GM21367 (cell line): ENCODE measurements around the gene MND1.

ENCODE experiments used
- ATAC-seq: cut with Tn5 transposase; IDR thresholded peaks from one replicate; pipeline ENCODE4 v1.9.1; 2021; ENCODE audit not compliant: unreplicated experiment

MND1 gene

GRCh38 chr4:153346031-153346430 is 1.5 kb downstream of the MND1 start:
- ATAC-seq = no peak

GRCh38 chr4:153346563-153346962 is 2.1 kb downstream of the MND1 start:
- no peak for ATAC-seq

- no peak for ATAC-seq
These were observed 2.6 kb downstream of the MND1 start for GRCh38 chr4:153347117-153347516.

- no peak for ATAC-seq
These were observed 3.5 kb downstream of the MND1 start for GRCh38 chr4:153348006-153348405.

GRCh38 chr4:153349206-153349805 is 4.8 kb downstream of the MND1 start:
- no peak for ATAC-seq

- no peak for ATAC-seq
These were observed 17.7 kb downstream of the MND1 start for GRCh38 chr4:153362184-153362583.

- no peak for ATAC-seq
These were observed 19.6 kb downstream of the MND1 start for GRCh38 chr4:153364061-153364460.

GRCh38 chr4:153365003-153365402 is 20.5 kb downstream of the MND1 start:
- ATAC-seq = no peak

GRCh38 chr4:153366486-153366885 is 22.0 kb downstream of the MND1 start:
- no peak for ATAC-seq

- no peak for ATAC-seq
These were observed 22.6 kb downstream of the MND1 start for GRCh38 chr4:153367092-153367491.

GRCh38 chr4:153369021-153369420 is 24.5 kb downstream of the MND1 start:
- ATAC-seq = no peak

- no peak for ATAC-seq
These were observed 27.3 kb downstream of the MND1 start for GRCh38 chr4:153371701-153372234.

GRCh38 chr4:153372967-153373562 is 28.6 kb downstream of the MND1 start:
- ATAC-seq = no peak

- ATAC-seq = no peak
These were observed 30.0 kb downstream of the MND1 start for GRCh38 chr4:153374442-153374841.

GRCh38 chr4:153375303-153375702 is 30.8 kb downstream of the MND1 start:
- no peak for ATAC-seq

GRCh38 chr4:153383131-153383530 is 38.6 kb downstream of the MND1 start:
- no peak for ATAC-seq

- no peak for ATAC-seq
These were observed 39.7 kb downstream of the MND1 start for GRCh38 chr4:153384160-153384559.

- no peak for ATAC-seq
These were observed 41.3 kb downstream of the MND1 start for GRCh38 chr4:153385784-153386183.

- no peak for ATAC-seq
These were observed 43.5 kb downstream of the MND1 start for GRCh38 chr4:153387981-153388380.

- ATAC-seq = no peak
These were observed 48.9 kb downstream of the MND1 start for GRCh38 chr4:153393397-153393796.

GRCh38 chr4:153394945-153395344 is 50.5 kb downstream of the MND1 start:
- no peak for ATAC-seq

GRCh38 chr4:153398713-153399112 is 54.2 kb downstream of the MND1 start:
- no peak for ATAC-seq

- no peak for ATAC-seq
These were observed 54.9 kb downstream of the MND1 start for GRCh38 chr4:153399358-153399757.
